UCSD-AML1 (cell line): ENCODE results near the gene RPS4Y2.

Source experiments
- DNase-seq: peaks from one replicate; lab custom pipeline; 2025; ENCODE audit not compliant: unreplicated experiment; lab: John Stamatoyannopoulos, UW

RPS4Y2 gene

DNA sequence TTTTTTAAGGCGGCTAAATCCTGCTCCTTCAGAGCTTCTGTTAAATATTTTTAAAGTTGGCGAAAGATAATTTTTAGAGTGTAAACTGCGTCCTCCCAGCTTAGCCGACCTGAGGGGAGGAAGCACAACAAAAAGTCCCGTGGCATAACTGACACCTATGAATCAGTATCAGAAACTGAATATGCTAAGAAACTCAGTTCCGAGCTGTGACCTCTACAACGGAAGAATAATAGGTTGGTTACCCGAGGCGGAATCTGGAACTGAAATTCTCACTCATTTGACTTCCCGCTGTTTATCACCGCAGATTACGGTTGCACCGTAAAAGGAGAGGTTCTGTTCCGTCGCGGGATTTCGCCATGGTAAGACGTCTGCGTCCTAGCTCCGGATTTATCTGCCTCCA lies at the start of gene RPS4Y2:
Gene RPS4Y2 (plus strand): TSS at position 301 of the 400 bp plus-strand sequence. CDS start 56 bp downstream, at position 357.
- DNase-seq: no peak

DNA sequence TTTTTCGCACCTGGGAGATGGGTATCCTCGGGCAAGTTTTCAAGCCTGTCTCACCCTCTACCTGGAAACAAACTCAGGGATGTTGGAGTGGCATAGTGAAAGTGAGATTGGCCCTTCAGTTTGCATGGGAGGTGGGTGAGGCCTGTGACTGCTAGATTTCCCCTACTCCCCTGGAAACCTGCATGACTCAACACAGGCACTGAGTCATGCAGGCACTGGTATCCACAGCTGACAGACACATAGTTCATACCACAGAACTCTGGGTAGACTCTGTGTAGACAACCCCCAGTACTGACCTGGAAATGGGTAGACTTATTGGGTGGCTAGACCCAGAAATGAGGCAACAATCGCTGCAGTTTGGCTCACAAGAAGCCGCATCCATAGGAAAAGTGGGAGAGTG lies 41.5 kb upstream of the RPS4Y2 start:
- DNase-seq: no peak

- DNase-seq: no peak
These were observed 29.6 kb upstream of the RPS4Y2 start for GRCh38 chrY:20726184-20726907.

DNA sequence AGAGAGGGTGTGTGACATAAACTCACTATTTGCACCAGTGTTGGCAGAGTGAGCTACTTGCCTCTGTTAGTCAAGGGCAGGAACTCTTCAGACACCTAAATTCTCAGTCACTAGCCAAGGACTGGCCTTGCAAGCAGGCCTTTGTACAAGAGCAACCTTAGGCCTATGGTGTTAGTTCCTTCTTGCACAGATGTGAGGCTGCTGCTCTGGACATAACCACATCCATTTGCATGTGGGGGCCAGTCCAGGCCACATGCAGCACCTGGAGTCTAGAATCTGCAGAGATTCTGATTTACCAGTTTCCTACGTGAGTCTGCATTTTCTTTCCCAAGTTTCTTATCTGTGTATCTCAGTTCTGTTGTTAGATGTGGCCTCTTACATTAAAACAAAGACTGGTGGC lies 20.7 kb upstream of the RPS4Y2 start:
- no peak for DNase-seq

GRCh38 chrY:20739806-20740205 lies 16.1 kb upstream of the RPS4Y2 start:
- no peak for DNase-seq

GRCh38 chrY:20740609-20741008 lies 15.3 kb upstream of the RPS4Y2 start:
- DNase-seq: no peak

DNA sequence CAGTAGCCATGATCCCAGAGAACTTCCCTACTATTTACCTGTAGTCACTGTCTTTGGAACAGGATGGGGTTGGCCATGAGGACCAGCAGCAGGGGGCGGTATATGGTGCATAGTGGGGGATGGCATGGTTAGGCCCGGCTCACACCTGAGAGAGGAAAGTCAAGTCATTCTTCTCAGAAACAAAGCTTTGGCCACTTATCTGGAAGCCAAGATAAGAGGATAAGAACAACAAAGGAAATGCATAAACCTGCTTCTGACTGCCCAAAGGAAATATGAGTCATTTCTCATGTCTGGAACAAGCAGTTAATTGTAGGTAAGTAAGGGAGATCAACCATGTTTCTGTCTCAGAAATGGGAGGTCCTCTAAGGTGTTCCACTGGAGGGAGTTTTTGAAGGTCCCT lies 10.8 kb upstream of the RPS4Y2 start:
- no peak for DNase-seq

GRCh38 chrY:20746919-20747318 lies 9.0 kb upstream of the RPS4Y2 start:
- DNase-seq: no peak

DNA sequence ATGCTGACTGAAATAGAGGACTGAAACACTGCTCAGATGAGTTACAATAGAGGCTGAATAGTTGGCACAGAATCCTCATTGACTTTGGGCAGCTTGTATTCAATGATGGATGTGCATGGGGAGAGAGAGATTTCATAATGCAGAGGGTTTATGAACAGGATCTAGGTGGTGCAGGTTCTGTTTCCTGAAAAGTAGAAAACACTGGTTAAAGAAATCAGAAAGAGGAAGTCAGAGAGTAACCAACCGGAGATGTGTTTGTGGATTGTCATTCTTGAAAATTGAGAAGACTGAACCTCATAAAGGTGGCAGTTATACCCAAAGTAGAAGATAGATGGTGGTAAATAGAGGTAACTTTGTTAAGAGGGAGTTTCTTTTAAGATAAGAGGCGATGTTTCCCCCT lies 8.0 kb downstream of the RPS4Y2 start:
- DNase-seq: no peak

- no peak for DNase-seq
These were observed 9.2 kb downstream of the RPS4Y2 start for GRCh38 chrY:20765117-20765516.

GRCh38 chrY:20770755-20771154 lies 14.8 kb downstream of the RPS4Y2 start:
- no peak for DNase-seq

- no peak for DNase-seq
These were observed 20.2 kb downstream of the RPS4Y2 start for GRCh38 chrY:20776104-20776503.

GRCh38 chrY:20780104-20780654 lies 24.3 kb downstream of the RPS4Y2 start:
- DNase-seq: no peak

DNA sequence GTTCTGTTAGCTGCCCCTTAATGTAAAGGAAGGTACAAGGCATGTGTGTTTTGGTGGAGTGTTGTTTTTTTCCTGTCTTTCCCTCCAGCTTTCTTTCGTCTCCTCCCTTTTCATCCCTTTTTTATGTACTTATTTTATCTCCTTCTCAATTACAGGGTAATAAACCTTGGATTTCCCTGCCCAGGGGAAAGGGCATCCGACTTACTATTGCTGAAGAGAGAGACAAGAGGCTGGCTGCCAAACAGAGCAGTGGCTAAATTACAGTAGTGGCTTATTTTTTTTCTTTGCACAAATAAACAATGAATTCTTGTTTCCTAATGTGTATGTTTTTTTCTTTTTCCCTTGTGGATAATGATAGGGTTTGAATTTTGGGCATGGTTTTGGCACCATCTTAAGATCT lies 24.9 kb downstream of the RPS4Y2 start:
- no peak for DNase-seq

GRCh38 chrY:20781408-20781807 lies 25.5 kb downstream of the RPS4Y2 start:
- no peak for DNase-seq

DNA sequence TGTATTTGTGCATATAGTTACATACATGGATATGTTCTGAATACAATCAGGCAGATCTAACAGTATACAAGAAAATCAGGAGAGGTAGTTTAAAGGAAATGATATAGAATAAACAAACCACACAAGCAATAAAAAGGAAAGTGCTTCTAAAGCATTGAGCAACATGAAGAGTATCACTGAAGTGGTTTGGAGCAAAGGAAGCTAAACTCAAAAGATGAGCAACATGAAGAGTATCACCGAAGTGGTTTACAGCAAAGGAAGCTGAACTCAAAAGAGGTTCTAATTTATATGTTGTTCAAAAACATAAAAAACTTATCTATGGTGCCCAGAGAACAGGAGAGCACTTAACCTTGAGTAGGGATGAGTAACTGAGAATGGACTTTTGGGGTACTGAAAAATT lies 29.1 kb downstream of the RPS4Y2 start:
- no peak for DNase-seq

GRCh38 chrY:20787076-20787475 lies 31.2 kb downstream of the RPS4Y2 start:
- no peak for DNase-seq

DNA sequence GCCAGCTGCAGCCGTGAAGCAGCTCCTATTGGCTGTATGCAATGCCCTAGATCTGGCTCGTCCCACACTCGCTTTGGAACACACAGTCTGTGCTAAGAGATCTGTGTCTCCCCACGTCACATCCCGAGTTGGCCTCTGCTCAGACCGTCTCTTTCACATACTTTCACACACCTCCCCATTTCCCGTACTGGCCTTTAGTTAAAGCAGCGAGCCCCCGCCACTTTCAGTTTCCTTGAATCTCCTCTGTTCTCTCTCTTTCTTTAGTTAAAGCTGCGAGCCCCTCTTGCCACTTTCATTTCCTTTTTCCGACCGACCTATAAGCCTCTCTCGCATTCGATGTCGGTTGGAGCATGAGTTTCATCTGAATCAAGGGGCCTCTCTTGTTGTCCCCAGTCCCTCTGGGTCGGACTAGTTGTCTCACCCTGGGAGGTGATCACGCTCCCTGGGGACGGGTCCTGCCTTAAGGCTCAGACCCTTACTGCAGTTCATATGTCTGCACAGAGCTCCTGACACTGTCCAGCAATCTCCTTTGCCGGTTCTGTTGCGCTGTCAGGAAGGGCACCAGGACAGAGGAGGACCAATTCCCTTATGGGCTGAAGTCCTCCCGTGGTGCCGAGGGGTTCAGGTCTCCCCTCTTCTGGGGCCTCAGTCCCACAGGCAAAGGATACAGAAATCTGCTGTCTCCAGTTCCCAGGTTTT lies 42.6 kb downstream of the RPS4Y2 start:
- no peak for DNase-seq

GRCh38 chrY:20802659-20803058 lies 46.8 kb downstream of the RPS4Y2 start:
- no peak for DNase-seq

- no peak for DNase-seq
These were observed 50.3 kb downstream of the RPS4Y2 start for GRCh38 chrY:20806243-20806642.

GRCh38 chrY:20813459-20813858 lies 57.6 kb downstream of the RPS4Y2 start:
- no peak for DNase-seq

GRCh38 chrY:20814794-20815193 lies 58.9 kb downstream of the RPS4Y2 start:
- no peak for DNase-seq
